ENCODE measurements around the gene USP49.

The USP49 gene

GRCh38 chr6:41787219-41787917 is 107.8 kb downstream of the USP49 start, which contains the start of gene TOMM6:
TSS of gene TOMM6 (plus strand) at chr6:41787694. CDS start at chr6:41787698, 4 bp downstream.
- DNase-seq (ENCODE audit: low read depth) = peak; percentile 96
- TF ChIP-seq CTCF (IDR thresholded peaks at IDR 0.05; ENCODE audit: low read length, missing control alignments) = peak; percentile 57
- H3K4me3 ChIP-seq (replicated peaks; ENCODE audit: low read depth, low read length) = peak within 1 kb of the TSS; percentile 100

GRCh38 chr6:41786451-41787218 is 108.5 kb downstream of the USP49 start:
- DNase-seq (ENCODE audit: low read depth) = peak; percentile 73
- H3K4me3 ChIP-seq (replicated peaks; ENCODE audit: low read depth, low read length) = peak overlapping the region; percentile 100
- TF ChIP-seq CTCF (IDR thresholded peaks at IDR 0.05; ENCODE audit: low read length, missing control alignments) = peak; percentile 23

- peak overlapping the region; percentile 100 for H3K4me3 ChIP-seq (replicated peaks; ENCODE audit: low read depth, low read length)
- TF ChIP-seq CTCF (IDR thresholded peaks at IDR 0.05; ENCODE audit: low read length, missing control alignments) = no peak
- DNase-seq (ENCODE audit: low read depth) = peak; percentile 29
These were observed 109.3 kb downstream of the USP49 start for GRCh38 chr6:41785689-41786450.

GRCh38 chr6:41785254-41785653 is 109.9 kb downstream of the USP49 start:
- no peak for TF ChIP-seq CTCF (IDR thresholded peaks at IDR 0.05; ENCODE audit: low read length, missing control alignments)
- H3K4me3 ChIP-seq (replicated peaks; ENCODE audit: low read depth, low read length) = no peak overlapping the region

GRCh38 chr6:41784581-41785171 is 110.5 kb downstream of the USP49 start:
- no peak overlapping the region for H3K4me3 ChIP-seq (replicated peaks; ENCODE audit: low read depth, low read length)
- no peak for DNase-seq (ENCODE audit: low read depth)
- no peak for TF ChIP-seq CTCF (IDR thresholded peaks at IDR 0.05; ENCODE audit: low read length, missing control alignments)

More at GRCh38 chr6:41785254-41785653, 109.9 kb downstream of the USP49 start:
- no peak for DNase-seq (ENCODE audit: low read depth)

GRCh38 chr6:41783106-41783780 is 111.9 kb downstream of the USP49 start:
- no peak for TF ChIP-seq CTCF (IDR thresholded peaks at IDR 0.05; ENCODE audit: low read length, missing control alignments)
- H3K4me3 ChIP-seq (replicated peaks; ENCODE audit: low read depth, low read length) = no peak overlapping the region
- no peak for DNase-seq (ENCODE audit: low read depth)
